Mucosa of rectum (tissue), 2 donors: ENCODE data around the gene HOMER1.

Experiments
- H3K27ac ChIP-seq, 2 donors: one replicate each; pipeline ENCODE4 v1.7.0; 2013; ENCODE audit warnings: inconsistent platforms in 2 of 2, low read depth in 2 of 2, low read length in 2 of 2
- H3K27me3 ChIP-seq, 2 donors: one replicate each; pipeline ENCODE4 v1.7.0; 2013; ENCODE audit warnings: low read length in 2 of 2; ENCODE audit not compliant: control insufficient read depth in 2 of 2, insufficient read depth in 2 of 2
- H3K36me3 ChIP-seq, 2 donors: one replicate each; pipeline ENCODE4 v1.7.0; 2013; ENCODE audit warnings: low read length in 2 of 2; ENCODE audit not compliant: control insufficient read depth in 2 of 2, insufficient read depth in 2 of 2
- H3K4me1 ChIP-seq, 2 donors: one replicate each; pipeline ENCODE4 v1.7.0; 2013; ENCODE audit warnings: low read length in 2 of 2, mild to moderate bottlenecking in 1 of 2; ENCODE audit not compliant: control insufficient read depth in 2 of 2, insufficient read depth in 2 of 2
- H3K4me3 ChIP-seq, 2 donors: one replicate each; pipeline ENCODE4 v1.7.0; 2013; ENCODE audit warnings: low read length in 2 of 2
- H3K9ac ChIP-seq, 2 donors: one replicate each; pipeline ENCODE4 v1.7.0; 2013; ENCODE audit warnings: low read length in 2 of 2, low read depth in 1 of 2, mild to moderate bottlenecking in 1 of 2
- H3K9me3 ChIP-seq, 2 donors: one replicate each; pipeline ENCODE4 v1.7.0; 2013; ENCODE audit warnings: low read length in 2 of 2; ENCODE audit not compliant: control insufficient read depth in 2 of 2
- donor health status: healthy.
- donor health status: Normal muscosa, but diverticular disease.

HOMER1 gene

DNA sequence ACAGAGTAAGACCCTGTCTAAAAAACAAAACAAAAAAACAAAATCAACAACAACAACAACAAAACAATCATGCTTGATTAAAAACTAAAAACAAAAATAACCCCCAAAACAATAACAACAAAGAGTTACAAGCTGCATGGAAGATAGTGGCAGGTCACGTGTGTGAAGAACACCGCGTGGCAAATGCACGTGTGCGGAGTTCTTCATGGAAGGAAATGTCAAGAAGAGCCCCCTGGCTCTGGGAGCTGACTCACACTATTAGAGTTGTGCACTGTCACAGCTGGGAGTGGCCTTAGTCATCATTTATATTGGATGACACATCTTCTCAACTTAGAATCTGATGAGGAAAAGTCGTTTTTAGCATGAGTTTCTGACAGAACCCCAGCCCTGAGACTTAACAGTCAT, 167.5 kb downstream of the HOMER1 start:
- Histone ChIP-seq H3K9ac (no peak overlapping the region), H3K4me1 (no peaks in the 10 kb centered on the region), H3K9me3 (no peaks in the 10 kb centered on the region), H3K27me3 (no peaks in the 10 kb centered on the region), H3K4me3 (no peak overlapping the region), H3K27ac (no peak overlapping the region), H3K36me3 (no peaks in the 10 kb centered on the region)

DNA sequence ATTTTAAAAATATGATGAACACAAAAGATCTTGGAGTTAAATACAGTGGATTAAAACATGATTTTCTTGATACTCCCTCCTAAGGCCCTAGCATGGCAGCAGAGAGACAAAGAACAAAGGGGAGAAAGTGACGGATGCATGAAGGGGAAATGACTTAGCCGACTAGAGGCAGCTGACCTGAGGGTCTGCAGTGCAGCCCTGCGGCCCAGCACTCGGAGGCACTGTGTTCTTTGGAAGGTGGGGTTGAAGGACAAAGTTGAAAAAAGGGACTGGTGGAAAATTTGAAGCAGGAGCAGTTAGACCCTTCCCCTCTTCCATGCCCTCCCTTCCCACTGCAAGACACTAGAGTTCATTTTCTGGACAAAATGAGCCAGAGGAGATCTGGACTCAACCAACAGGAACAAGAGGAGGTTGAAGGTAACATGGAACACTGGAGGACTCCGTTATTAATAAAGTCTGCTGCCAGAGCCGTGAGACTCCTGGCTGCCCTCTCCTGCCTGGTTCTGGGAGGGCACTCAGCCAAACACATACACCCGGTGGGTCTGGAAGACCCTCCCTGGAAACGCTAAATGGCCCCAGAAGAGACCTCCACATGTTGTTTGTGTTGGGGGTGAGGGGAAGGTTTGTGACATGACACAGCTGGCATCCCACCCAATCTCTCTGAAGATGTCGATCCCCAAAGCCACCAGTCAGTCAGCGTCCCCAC, 179.9 kb downstream of the HOMER1 start:
- H3K4me1 ChIP-seq = no peaks in the 10 kb centered on the region
- H3K27me3 ChIP-seq = no peaks in the 10 kb centered on the region
- no peaks in the 10 kb centered on the region for H3K36me3 ChIP-seq
- H3K4me3 ChIP-seq = no peak overlapping the region
- no peak overlapping the region for H3K9ac ChIP-seq
- H3K9me3 ChIP-seq = no peaks in the 10 kb centered on the region
- no peak overlapping the region for H3K27ac ChIP-seq

DNA sequence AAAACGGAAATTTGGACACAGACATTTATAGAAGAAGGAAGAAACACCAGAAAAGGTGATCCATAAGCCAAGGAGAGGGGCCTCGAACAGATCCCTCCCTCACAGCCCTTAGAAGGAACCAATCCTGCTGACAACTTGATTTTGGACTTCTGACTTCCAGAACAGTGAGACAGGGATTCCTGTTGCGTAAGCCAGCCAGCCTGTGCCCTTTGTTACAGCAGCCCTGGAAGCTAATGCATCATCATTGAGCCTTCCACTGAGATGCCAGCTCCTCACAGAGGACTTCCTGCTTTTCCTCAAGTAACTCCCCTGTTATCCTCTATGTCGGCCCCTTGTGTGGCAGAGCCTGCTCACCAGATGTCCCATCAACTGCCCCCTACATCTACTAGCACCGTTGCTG, 183.9 kb downstream of the HOMER1 start:
- Histone ChIP-seq H3K9me3 (no peaks in the 10 kb centered on the region), H3K27me3 (no peaks in the 10 kb centered on the region), H3K4me1 (no peaks in the 10 kb centered on the region), H3K27ac (no peak overlapping the region), H3K4me3 (no peak overlapping the region), H3K9ac (no peak overlapping the region), H3K36me3 (no peaks in the 10 kb centered on the region)

GRCh38 chr5:79329453-79329852, 184.5 kb downstream of the HOMER1 start:
- no peaks in the 10 kb centered on the region for H3K4me1 ChIP-seq
- H3K9me3 ChIP-seq = no peaks in the 10 kb centered on the region
- H3K4me3 ChIP-seq = no peak overlapping the region
- no peak overlapping the region for H3K9ac ChIP-seq
- no peak overlapping the region for H3K27ac ChIP-seq
- H3K36me3 ChIP-seq = no peaks in the 10 kb centered on the region
- no peaks in the 10 kb centered on the region for H3K27me3 ChIP-seq
